Tibial nerve (tissue), 4 donors: ENCODE data around the gene VTI1A. TPM values are rescaled to one million over a fixed set of nuclear protein-coding genes. Genes with fewer than 3 reads are reported as not detected.
"Not testable (repeated sequence)": the region's sequence is repeated elsewhere in the genome, so short reads cannot be mapped to it uniquely, and the experiment has no call there.

ENCODE experiments used
- DNase-seq, 2 donors: peaks; one replicate each; pipeline ENCODE4 v3.0.0-alpha.2; 2019; ENCODE audit warnings: low spot score in 2 of 2
- H3K27ac ChIP-seq, 4 donors: fragments of 200-600 bp; sonication (generic) in 3 of 4; one replicate each; pipeline ENCODE4 v1.5.1; 2017 to 2019; ENCODE audit warnings: mild to moderate bottlenecking in 1 of 4
- H3K27me3 ChIP-seq, 2 donors: fragments of 200-600 bp; sonication (generic) in 1 of 2; one replicate each; pipeline versions ENCODE4 v1.5.1 to v1.6.0; 2017 to 2019
- H3K36me3 ChIP-seq, 3 donors: fragments of 200-600 bp; sonication (generic); one replicate each; pipeline ENCODE4 v1.5.1; 2018 to 2019
- H3K4me1 ChIP-seq, 4 donors: fragments of 200-600 bp; sonication (generic) in 3 of 4; one replicate each; pipeline ENCODE4 v1.5.1; 2017 to 2019
- H3K4me3 ChIP-seq, 4 donors: fragments of 200-600 bp; sonication (generic) in 3 of 4; one replicate each; pipeline ENCODE4 v1.5.1; 2017 to 2019; ENCODE audit warnings: mild to moderate bottlenecking in 1 of 4, moderate library complexity in 1 of 4
- H3K9me3 ChIP-seq, 4 donors: fragments of 200-600 bp; sonication (generic) in 3 of 4; one replicate each; pipeline ENCODE4 v1.5.1; 2017 to 2019
- CTCF ChIP-seq, 5 experiments: fragments of 200-600 bp in 3 of 5; fragments of 450-650 bp in 2 of 5; sonication (generic) in 3 of 5; IDR thresholded peaks; one replicate each; pipeline ENCODE4 v1.5.1; 2016 to 2019; ENCODE audit warnings: antibody characterized with exemption in 5 of 5, mild to moderate bottlenecking in 3 of 5, moderate library complexity in 2 of 5
- EP300 ChIP-seq, 2 donors: sonication (generic); formaldehyde crosslinking; IDR thresholded peaks; one replicate each; pipeline ENCODE4 v1.6.1; 2017; ENCODE audit warnings: antibody characterized with exemption in 2 of 2, mild to moderate bottlenecking in 1 of 2
- POLR2A ChIP-seq, 2 donors: fragments of 450-650 bp; IDR thresholded peaks; one replicate each; pipeline ENCODE4 v1.6.1; 2017; ENCODE audit warnings: antibody characterized with exemption in 2 of 2, mild to moderate bottlenecking in 2 of 2, moderate library complexity in 2 of 2
- WGBS, 2 donors: methylation state at CpG; one replicate each; pipeline ENCODE4 v1.1.5; 2018; 5-methylcytosine and 5-hydroxymethylcytosine counted together
- total RNA-seq, 4 donors: library from RNA; depleted of rRNA; stranded (reverse); fragments of >200 nt; gene quantifications; one replicate each; pipeline ENCODE4 v1.1.0, GENCODE V29; 2016

The VTI1A gene
- total RNA-seq, 4 donors from 2014 or later, result 96.5 to 253 (median 127) TPM

GRCh38 chr10:112589081-112589480 is 142.1 kb downstream of the VTI1A start:
- Histone ChIP-seq H3K9me3 (no peaks in the 10 kb centered on the region), H3K4me1 (peaks cover 0 to 38% (median 19%) of the 10 kb centered on the region in 4 donors), H3K27me3 (no peaks in the 10 kb centered on the region), H3K4me3 (no peak overlapping the region), H3K27ac (no peak overlapping the region), H3K36me3 (peaks cover 0 to 7% (median 0%) of the 10 kb centered on the region in 3 donors)
- DNase-seq, result no peak
- TF ChIP-seq CTCF (IDR thresholded peaks at IDR 0.05), result no peak
- no peak for TF ChIP-seq EP300 (IDR thresholded peaks at IDR 0.05)
- TF ChIP-seq POLR2A (IDR thresholded peaks at IDR 0.05), result no peak
- 91 to 93% methylated on average over 6 of the region's 6 CpGs for WGBS, 2 donors

- H3K9me3 ChIP-seq, DNase-seq, H3K27ac ChIP-seq, H3K36me3 ChIP-seq, H3K4me3 ChIP-seq, H3K27me3 ChIP-seq: not testable (repeated sequence)
- peaks cover 0 to 21% (median 13%) of the 10 kb centered on the region in 4 donors for H3K4me1 ChIP-seq
- WGBS, 2 donors, result 89 to 96% methylated on average over 7 of the region's 7 CpGs
These were observed 143.8 kb downstream of the VTI1A start for GRCh38 chr10:112590786-112591185.

- 58 to 67% methylated on average over 5 of the region's 5 CpGs for WGBS, 2 donors
- TF ChIP-seq CTCF (IDR thresholded peaks at IDR 0.05) (no peak), EP300 (IDR thresholded peaks at IDR 0.05) (no peak), POLR2A (IDR thresholded peaks at IDR 0.05) (no peak)
- no peaks in the 10 kb centered on the region for H3K27me3 ChIP-seq
- H3K9me3 ChIP-seq, result no peaks in the 10 kb centered on the region
- peaks cover 0 to 4% (median under 1%) of the 10 kb centered on the region in 4 donors for H3K4me1 ChIP-seq
- DNase-seq, result no peak
- no peak overlapping the region for H3K27ac ChIP-seq
- no peak overlapping the region for H3K4me3 ChIP-seq
- peaks cover 0 to 7% (median 0%) of the 10 kb centered on the region in 3 donors for H3K36me3 ChIP-seq
These were observed 146.0 kb downstream of the VTI1A start for GRCh38 chr10:112593023-112593422.

- no peak for TF ChIP-seq EP300 (IDR thresholded peaks at IDR 0.05)
- TF ChIP-seq POLR2A (IDR thresholded peaks at IDR 0.05), result no peak
- no peak for TF ChIP-seq CTCF (IDR thresholded peaks at IDR 0.05)
- WGBS, 2 donors, result 76 to 80% methylated on average over 4 of the region's 4 CpGs
- Histone ChIP-seq H3K4me1 (no peaks in the 10 kb centered on the region), H3K27me3 (no peaks in the 10 kb centered on the region), H3K36me3 (peaks cover 0 to 7% (median 0%) of the 10 kb centered on the region in 3 donors), H3K4me3 (no peak overlapping the region), H3K27ac (no peak overlapping the region), H3K9me3 (no peaks in the 10 kb centered on the region)
- DNase-seq, result no peak
These were observed 154.4 kb downstream of the VTI1A start for GRCh38 chr10:112601214-112602090.

- TF ChIP-seq POLR2A (IDR thresholded peaks at IDR 0.05) (no peak), CTCF (IDR thresholded peaks at IDR 0.05) (no peak), EP300 (IDR thresholded peaks at IDR 0.05) (no peak)
- Histone ChIP-seq H3K9me3 (no peaks in the 10 kb centered on the region), H3K27ac (no peak overlapping the region), H3K27me3 (no peaks in the 10 kb centered on the region), H3K4me1 (no peaks in the 10 kb centered on the region), H3K36me3 (peaks cover 0 to 7% (median 0%) of the 10 kb centered on the region in 3 donors), H3K4me3 (no peak overlapping the region)
- 93 to 100% methylated on average over 2 of the region's 2 CpGs for WGBS, 2 donors
- no peak for DNase-seq
These were observed 156.0 kb downstream of the VTI1A start for GRCh38 chr10:112603062-112603461.
